Measurements from ENCODE around the gene PLAGL1. TPM values are rescaled to one million over a fixed set of nuclear protein-coding genes. Genes with fewer than 3 reads are reported as not detected.

PLAGL1 gene
- total RNA-seq, 1 donor from 2014 or later, result 29.7 TPM

DNA sequence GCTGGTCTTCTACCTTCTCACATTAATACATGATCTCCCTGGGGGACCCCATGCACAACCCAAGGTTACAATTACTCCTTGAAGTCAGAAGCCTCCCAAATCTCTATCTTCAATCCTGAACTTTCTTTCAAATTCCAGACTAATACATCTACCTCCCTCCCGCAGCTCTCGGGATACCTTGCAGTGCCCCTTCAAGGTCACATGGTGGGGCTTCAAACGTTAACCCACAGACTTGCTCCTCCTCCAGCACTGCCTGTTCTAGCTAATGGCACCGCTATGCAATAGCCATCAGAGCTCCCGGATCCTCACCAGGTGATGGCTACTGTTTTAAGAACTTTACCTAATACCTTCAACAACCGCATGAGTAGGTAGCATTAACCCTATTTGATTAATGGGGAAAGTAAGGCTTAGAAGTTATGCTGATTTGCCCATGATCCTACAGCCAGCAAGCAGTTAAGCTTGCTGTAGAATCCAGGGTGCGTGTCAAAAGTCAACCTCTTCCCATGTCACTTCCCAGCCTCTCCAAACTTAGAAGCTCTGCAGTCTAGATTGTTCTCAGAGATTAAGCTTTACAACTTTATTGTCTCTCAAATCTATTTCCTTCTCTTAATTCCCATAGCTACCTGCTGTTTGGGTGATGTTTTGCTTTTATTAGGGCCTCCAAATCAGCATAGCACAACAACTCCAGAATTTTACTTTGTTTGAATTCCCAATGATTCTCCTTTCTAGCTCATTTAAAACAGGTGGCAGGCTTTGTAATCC lies 44.7 kb downstream of the PLAGL1 start:
- no peak overlapping the region for H3K27ac Mint-ChIP-seq (ENCODE audit: unreplicated experiment)

DNA sequence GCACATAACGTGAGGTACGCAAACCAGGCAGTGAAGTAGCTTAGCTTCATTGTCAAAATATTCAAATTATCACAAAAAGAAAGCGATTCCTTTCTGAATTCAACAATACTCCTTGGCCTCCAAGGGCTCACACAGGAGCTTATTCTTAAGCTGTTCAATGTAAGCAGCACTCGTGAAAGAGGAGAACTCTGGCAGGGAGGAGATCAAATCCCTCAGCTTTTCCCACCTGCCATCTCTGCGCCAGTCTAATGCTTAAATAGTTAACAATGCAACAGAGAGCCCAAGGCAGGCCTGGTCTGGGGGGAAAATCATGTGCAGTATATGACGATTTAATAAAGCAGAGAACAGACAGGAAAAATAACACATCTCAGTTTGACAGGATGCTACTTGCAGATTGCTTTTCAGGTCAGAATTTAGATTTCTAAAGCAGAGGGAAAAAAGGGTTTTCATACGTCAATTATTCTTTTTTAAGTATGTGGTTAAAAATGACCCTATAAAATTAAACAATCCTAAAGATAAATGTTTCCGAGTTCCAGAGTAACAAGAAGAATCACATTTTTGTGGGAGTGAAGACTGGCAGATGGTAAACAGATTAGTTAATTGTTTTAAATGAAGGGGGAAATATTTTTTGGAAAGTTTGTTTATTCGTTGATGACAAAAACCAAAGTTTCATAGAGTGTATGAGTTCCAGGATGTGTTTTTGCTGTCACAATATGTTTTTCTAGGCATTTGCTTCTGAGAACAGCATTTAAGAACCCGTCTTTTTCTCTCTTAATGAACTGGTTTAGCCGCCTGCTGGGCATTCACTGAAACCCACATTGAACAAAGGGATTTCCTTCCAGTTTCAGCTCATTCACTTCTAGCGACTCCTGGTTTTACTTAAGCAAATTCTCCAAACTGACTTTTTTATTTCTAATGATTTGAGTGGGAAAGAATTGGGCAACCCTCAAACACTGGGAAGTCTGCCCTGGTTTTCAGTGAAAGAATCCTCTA lies 45.9 kb downstream of the PLAGL1 start:
- TF ChIP-seq, protein P1, sequence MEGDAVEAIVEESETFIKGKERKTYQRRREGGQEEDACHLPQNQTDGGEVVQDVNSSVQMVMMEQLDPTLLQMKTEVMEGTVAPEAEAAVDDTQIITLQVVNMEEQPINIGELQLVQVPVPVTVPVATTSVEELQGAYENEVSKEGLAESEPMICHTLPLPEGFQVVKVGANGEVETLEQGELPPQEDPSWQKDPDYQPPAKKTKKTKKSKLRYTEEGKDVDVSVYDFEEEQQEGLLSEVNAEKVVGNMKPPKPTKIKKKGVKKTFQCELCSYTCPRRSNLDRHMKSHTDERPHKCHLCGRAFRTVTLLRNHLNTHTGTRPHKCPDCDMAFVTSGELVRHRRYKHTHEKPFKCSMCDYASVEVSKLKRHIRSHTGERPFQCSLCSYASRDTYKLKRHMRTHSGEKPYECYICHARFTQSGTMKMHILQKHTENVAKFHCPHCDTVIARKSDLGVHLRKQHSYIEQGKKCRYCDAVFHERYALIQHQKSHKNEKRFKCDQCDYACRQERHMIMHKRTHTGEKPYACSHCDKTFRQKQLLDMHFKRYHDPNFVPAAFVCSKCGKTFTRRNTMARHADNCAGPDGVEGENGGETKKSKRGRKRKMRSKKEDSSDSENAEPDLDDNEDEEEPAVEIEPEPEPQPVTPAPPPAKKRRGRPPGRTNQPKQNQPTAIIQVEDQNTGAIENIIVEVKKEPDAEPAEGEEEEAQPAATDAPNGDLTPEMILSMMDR (conservative IDR thresholded peaks at IDR 0.05), result peak; percentile 74
- peak overlapping the region; percentile 89 for H3K27ac Mint-ChIP-seq (ENCODE audit: unreplicated experiment)
- H3K4me3 Mint-ChIP-seq, result peak overlapping the region; percentile 52
- H3K27me3 Mint-ChIP-seq (ENCODE audit: low read depth), result peaks cover 42% of the 10 kb centered on the region
- H3K4me1 Mint-ChIP-seq, result peaks cover 81% of the 10 kb centered on the region
- no peaks in the 10 kb centered on the region for H3K9me3 Mint-ChIP-seq
- no peak for DNase-seq (ENCODE audit: low read depth, low spot score)
- no peaks in the 10 kb centered on the region for H3K36me3 Mint-ChIP-seq (ENCODE audit: low read depth)

More for the DNA sequence above, 44.7 kb downstream of the PLAGL1 start:
- H3K9me3 Mint-ChIP-seq, result no peaks in the 10 kb centered on the region
- TF ChIP-seq, protein P1 (conservative IDR thresholded peaks at IDR 0.05), result no peak
- no peak for DNase-seq (ENCODE audit: low read depth, low spot score)
- H3K4me3 Mint-ChIP-seq, result no peak overlapping the region
- H3K27me3 Mint-ChIP-seq (ENCODE audit: low read depth), result peaks cover 36% of the 10 kb centered on the region
- peaks cover 77% of the 10 kb centered on the region for H3K4me1 Mint-ChIP-seq
- no peaks in the 10 kb centered on the region for H3K36me3 Mint-ChIP-seq (ENCODE audit: low read depth)

DNA sequence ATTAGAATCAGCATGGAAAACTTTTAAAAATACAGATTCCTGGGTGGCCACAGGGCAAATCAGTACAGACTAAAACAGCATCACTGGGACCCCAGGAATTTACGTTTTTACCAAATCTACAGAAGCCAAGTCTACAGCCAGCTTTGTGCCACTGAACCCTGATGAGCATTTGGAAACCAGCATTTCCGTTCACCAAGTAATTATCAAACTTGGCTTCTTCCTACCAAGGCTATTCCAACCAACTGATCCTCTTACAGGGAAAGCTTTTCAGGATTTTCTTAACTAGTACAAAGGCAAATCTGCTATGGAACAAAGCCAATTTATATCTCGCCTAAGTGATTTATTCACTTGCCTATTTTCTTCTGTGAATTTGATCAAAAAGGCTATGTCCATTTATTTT lies 47.0 kb downstream of the PLAGL1 start:
- no peak overlapping the region for H3K27ac Mint-ChIP-seq (ENCODE audit: unreplicated experiment)
- TF ChIP-seq, protein P1 (conservative IDR thresholded peaks at IDR 0.05), result no peak
- DNase-seq (ENCODE audit: low read depth, low spot score), result no peak
- H3K36me3 Mint-ChIP-seq (ENCODE audit: low read depth), result no peaks in the 10 kb centered on the region
- H3K4me3 Mint-ChIP-seq, result no peak overlapping the region
- peaks cover 77% of the 10 kb centered on the region for H3K4me1 Mint-ChIP-seq
- no peaks in the 10 kb centered on the region for H3K9me3 Mint-ChIP-seq
- H3K27me3 Mint-ChIP-seq (ENCODE audit: low read depth), result peaks cover 42% of the 10 kb centered on the region

DNA sequence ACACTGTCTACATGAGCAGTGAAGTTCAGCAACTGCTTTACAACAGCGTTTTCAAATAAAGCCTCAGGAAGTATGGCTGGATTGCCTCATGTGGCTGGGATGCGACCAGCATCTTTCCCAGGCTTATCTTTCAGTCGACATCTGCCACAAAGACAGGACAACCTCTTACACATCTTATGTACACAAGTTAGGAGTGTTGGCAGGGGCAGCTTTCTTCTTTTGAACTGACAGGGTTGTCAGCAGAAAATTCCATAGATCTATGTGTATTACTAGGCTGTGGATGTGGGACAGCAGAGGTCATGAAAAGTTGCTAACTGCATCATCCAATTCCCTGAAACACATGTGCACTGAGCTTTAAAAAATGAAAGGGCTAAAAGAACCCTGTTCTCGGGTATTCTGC lies 48.1 kb downstream of the PLAGL1 start:
- Mint-ChIP-seq H3K27ac (ENCODE audit: unreplicated experiment) (no peak overlapping the region), H3K36me3 (ENCODE audit: low read depth) (no peaks in the 10 kb centered on the region), H3K9me3 (no peaks in the 10 kb centered on the region), H3K4me1 (peaks cover 66% of the 10 kb centered on the region), H3K4me3 (peak overlapping the region; percentile 33), H3K27me3 (ENCODE audit: low read depth) (peaks cover 40% of the 10 kb centered on the region)
- DNase-seq (ENCODE audit: low read depth, low spot score), result no peak
- TF ChIP-seq, protein P1 (conservative IDR thresholded peaks at IDR 0.05), result no peak

DNA sequence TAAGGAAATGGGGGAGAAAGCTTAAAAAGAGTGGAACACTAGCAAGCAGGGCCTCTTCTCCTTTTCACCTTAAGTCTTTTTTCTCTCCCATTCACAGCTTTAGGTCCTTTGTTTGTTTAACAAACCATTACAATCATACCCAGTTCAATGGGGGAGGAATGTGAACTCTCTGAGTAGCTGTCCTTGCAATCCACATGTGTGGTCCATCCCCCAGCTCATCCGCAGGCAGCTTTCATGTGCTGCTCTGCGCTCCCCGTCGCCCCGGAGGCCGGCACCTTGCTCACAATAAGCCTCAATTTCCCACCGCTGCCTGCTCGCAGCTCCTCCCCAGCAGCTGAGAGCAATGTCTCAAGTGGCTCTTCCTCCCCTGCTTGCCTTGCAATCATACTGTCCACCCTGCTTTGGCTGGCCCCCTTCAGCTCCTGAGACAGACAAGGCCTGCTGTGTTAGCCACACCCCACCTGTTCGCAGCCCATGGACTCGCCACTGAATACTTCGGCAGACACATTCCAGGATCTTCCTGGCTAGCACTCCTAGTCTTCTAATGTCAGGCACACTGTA lies 49.1 kb downstream of the PLAGL1 start:
- Mint-ChIP-seq H3K36me3 (ENCODE audit: low read depth) (no peaks in the 10 kb centered on the region), H3K9me3 (no peaks in the 10 kb centered on the region), H3K27ac (ENCODE audit: unreplicated experiment) (peak overlapping the region; percentile 89), H3K27me3 (ENCODE audit: low read depth) (peaks cover 36% of the 10 kb centered on the region), H3K4me1 (peaks cover 62% of the 10 kb centered on the region), H3K4me3 (peak overlapping the region; percentile 74)
- peak; percentile 40 for DNase-seq (ENCODE audit: low read depth, low spot score)
- TF ChIP-seq, protein P1 (conservative IDR thresholded peaks at IDR 0.05), result no peak
